Neural cell (in vitro differentiated cells): ENCODE results near the gene OTOP2.

Experiments used
- CTCF ChIP-seq: fragments of 450-650 bp; IDR thresholded peaks from 2 replicates; pipeline ENCODE4 v1.5.1; 2014; ENCODE audit warnings: antibody characterized with exemption, mild to moderate bottlenecking, moderate library complexity; ENCODE audit not compliant: poor library complexity, severe bottlenecking
- EP300 ChIP-seq: fragments of 450-650 bp; conservative IDR thresholded peaks from 2 replicates; pipeline ENCODE4 v1.6.1; 2014; ENCODE audit warnings: antibody characterized with exemption, mild to moderate bottlenecking, moderate library complexity; ENCODE audit not compliant: poor library complexity, severe bottlenecking
- EZH2 ChIP-seq: fragments of 200-600, 300-800 bp; shearing (Covaris generic), sonication (generic); IDR thresholded peaks from 2 replicates; pipeline ENCODE4 v1.6.1; 2014; ENCODE audit warnings: antibody characterized with exemption, low read length, borderline replicate concordance, mild to moderate bottlenecking; ENCODE audit not compliant: insufficient read depth, poor library complexity, severe bottlenecking
- POLR2AphosphoS5 ChIP-seq: IDR thresholded peaks from 2 replicates; pipeline ENCODE4 v1.6.1; 2012
- RAD21 ChIP-seq: fragments of 450-650 bp; conservative IDR thresholded peaks from 2 replicates; pipeline ENCODE4 v1.6.1; 2014; ENCODE audit warnings: antibody characterized with exemption, mild to moderate bottlenecking, moderate library complexity

GRCh38 chr17:74936470-74936799, 12.4 kb downstream of the OTOP2 start:
- no peak for TF ChIP-seq CTCF
- TF ChIP-seq EP300 = no peak
- TF ChIP-seq POLR2AphosphoS5 = no peak
- no peak for TF ChIP-seq EZH2
- TF ChIP-seq RAD21 = no peak
